ENCODE measurements around the gene DPYD. TPM values are rescaled to one million over a fixed set of nuclear protein-coding genes. Genes with fewer than 3 reads are reported as not detected.

The DPYD gene
- total and polyA plus RNA-seq, 10 of the 15 experiments (the other 5 are each of a cell fraction or from before 2014, with no cell fraction given): 5.7 to 23.8 (median 10.2) TPM

- RAD21 ChIA-PET (ENCODE audit: unreplicated experiment): interaction anchor here (1.4 to 3.1 kb wide), 4 partner anchors 8 to 55 kb away, joined by 8 to 12 read pairs (median 8); partner anchors contain the start of gene DPYD
- ATAC-seq (no peak), DNase-seq (ENCODE audit: low read depth, low spot score) (no peak), FAIRE-seq (no peak)
- in situ Hi-C loops (cut with MboI): loop anchor here (25.0 kb wide), 1 partner anchor 1859 kb away; the partner anchor contains the start of gene FRRS1
- no peaks in the 10 kb centered on the region for H3K36me3 ChIP-seq (ENCODE audit: control insufficient read depth in 2 of 2, insufficient read depth in 2 of 2, low read length in 1 of 2)
- no peak overlapping the region for H3K27ac ChIP-seq (ENCODE audit: control insufficient read depth, insufficient read depth)
- BruUV-seq (replicated peaks): no TSS peak
- H3K4me3 ChIP-seq: no peak overlapping the region
- H3K4me2 ChIP-seq (ENCODE audit: control insufficient read depth, insufficient read depth): no peak overlapping the region
- no peaks in the 10 kb centered on the region for H4K20me1 ChIP-seq (ENCODE audit: control insufficient read depth, insufficient read depth)
- no peaks in the 10 kb centered on the region for H3K4me1 ChIP-seq (ENCODE audit: control insufficient read depth, insufficient read depth, low read length)
- H3K9me3 ChIP-seq (replicated peaks; ENCODE audit: control insufficient read depth, insufficient read depth, low read length): no peaks in the 10 kb centered on the region; the same call in 1 of the 3 replicates
- no peak overlapping the region for H2AFZ ChIP-seq (ENCODE audit: control insufficient read depth, low read depth, low read length)
- 0% methylated on average over 1 of the region's 1 CpG for WGBS (ENCODE audit: insufficient coverage, insufficient replicate concordance, low lambda C conversion rate, missing lambda C conversion rate)
- H3K9ac ChIP-seq (ENCODE audit: control insufficient read depth, insufficient read depth, low read length): no peak overlapping the region
- CTCF ChIA-PET: interaction anchor here (1.4 to 1.8 kb wide), 3 partner anchors 11 to 17 kb away, joined by 4 read pairs; partner anchors contain the start of gene DPYD
- H3K27me3 ChIP-seq (replicated peaks in 1 of 2; ENCODE audit: control insufficient read depth in 2 of 2, insufficient read depth in 2 of 2, low read length in 1 of 2): no peaks in the 10 kb centered on the region
- SMC1A ChIA-PET (ENCODE audit: uncharacterized antibody, unreplicated experiment): interaction anchor here (0.6 to 2.5 kb wide), 9 partner anchors 8 to 369 kb away, joined by 3 to 12 read pairs (median 4); partner anchors contain the start of gene DPYD
- intact Hi-C loops (cut with micrococcal nuclease; ENCODE audit: unreplicated experiment): no loop called here
- POLR2A ChIA-PET: no interaction called here
- no peaks in the 10 kb centered on the region for H3K79me2 ChIP-seq (ENCODE audit: control insufficient read depth, insufficient read depth, low read length)
- TF ChIP-seq HDAC2 (IDR thresholded peaks at IDR 0.05) (no peak), RUNX3 (IDR thresholded peaks at IDR 0.05; ENCODE audit: low read length) (no peak), IKZF1 (conservative IDR thresholded peaks at IDR 0.05) (no peak)
Observed at GRCh38 chr1:97903626-97904025, 17.2 kb downstream of the DPYD start.

DNA sequence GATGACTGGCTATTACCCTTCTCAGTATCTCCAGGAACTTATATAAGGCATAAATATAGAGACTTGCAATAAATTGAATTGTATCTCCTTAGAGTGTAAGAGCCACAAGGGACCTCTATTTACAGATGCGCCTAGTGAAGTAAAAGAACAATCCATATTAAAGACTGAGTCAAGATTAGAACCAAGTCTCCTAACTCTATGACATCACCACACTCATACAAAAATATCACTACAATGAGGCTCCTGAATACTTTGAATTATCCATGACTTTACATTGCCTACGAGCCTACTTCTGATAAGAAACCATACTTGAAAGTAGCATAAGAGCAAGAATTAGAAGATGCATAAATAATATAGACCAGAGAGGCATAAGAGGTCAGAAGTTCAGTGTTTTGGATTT is 18.8 kb downstream of the DPYD start:
- no peaks in the 10 kb centered on the region for H3K4me1 ChIP-seq (ENCODE audit: control insufficient read depth, insufficient read depth, low read length)
- H3K27me3 ChIP-seq (replicated peaks in 1 of 2; ENCODE audit: control insufficient read depth in 2 of 2, insufficient read depth in 2 of 2, low read length in 1 of 2): no peaks in the 10 kb centered on the region
- WGBS (ENCODE audit: insufficient coverage, insufficient replicate concordance, low lambda C conversion rate, missing lambda C conversion rate): 47% methylated on average over 2 of the region's 2 CpGs
- CTCF ChIA-PET: interaction anchor here (1.5 kb wide), 1 partner anchor 15 kb away, joined by 4 read pairs; no protein-coding TSS in a partner anchor
- ATAC-seq (no peak), DNase-seq (ENCODE audit: low read depth, low spot score) (no peak), FAIRE-seq (no peak)
- SMC1A ChIA-PET (ENCODE audit: uncharacterized antibody, unreplicated experiment): interaction anchor here (0.6 to 1.4 kb wide), 2 partner anchors 9 to 17 kb away, joined by 4 to 11 read pairs; partner anchors contain the start of gene DPYD
- H3K27ac ChIP-seq (ENCODE audit: control insufficient read depth, insufficient read depth): no peak overlapping the region
- POLR2A ChIA-PET: no interaction called here
- no peaks in the 10 kb centered on the region for H3K79me2 ChIP-seq (ENCODE audit: control insufficient read depth, insufficient read depth, low read length)
- no peaks in the 10 kb centered on the region for H4K20me1 ChIP-seq (ENCODE audit: control insufficient read depth, insufficient read depth)
- RAD21 ChIA-PET (ENCODE audit: unreplicated experiment): interaction anchor here (0.6 kb wide), 1 partner anchor 78 kb away, joined by 4 read pairs; no protein-coding TSS in a partner anchor
- H2AFZ ChIP-seq (ENCODE audit: control insufficient read depth, low read depth, low read length): no peak overlapping the region
- BruUV-seq (replicated peaks): no TSS peak
- H3K9ac ChIP-seq (ENCODE audit: control insufficient read depth, insufficient read depth, low read length): no peak overlapping the region
- H3K4me2 ChIP-seq (ENCODE audit: control insufficient read depth, insufficient read depth): no peak overlapping the region
- H3K9me3 ChIP-seq (replicated peaks; ENCODE audit: control insufficient read depth, insufficient read depth, low read length): no peaks in the 10 kb centered on the region; the same call in 2 of the 3 replicates
- H3K36me3 ChIP-seq (ENCODE audit: control insufficient read depth in 2 of 2, insufficient read depth in 2 of 2, low read length in 1 of 2): no peaks in the 10 kb centered on the region
- in situ Hi-C loops (cut with MboI): loop anchor here (25.0 kb wide), 1 partner anchor 1860 kb away; the partner anchor contains the start of gene FRRS1
- H3K4me3 ChIP-seq: no peak overlapping the region
- intact Hi-C loops (cut with micrococcal nuclease; ENCODE audit: unreplicated experiment): no loop called here
- TF ChIP-seq PRDM15 (CRISPR knock-in tag; IDR thresholded peaks at IDR 0.05) (no peak), JUNB (IDR thresholded peaks at IDR 0.05) (no peak), SMARCA5 (IDR thresholded peaks at IDR 0.05) (no peak), ZBTB40 (IDR thresholded peaks at IDR 0.05; ENCODE audit: borderline replicate concordance) (no peak), DPF2 (IDR thresholded peaks at IDR 0.05) (no peak), SREBF1 (IDR thresholded peaks at IDR 0.05; ENCODE audit: low read length) (no peak), ASH2L (IDR thresholded peaks at IDR 0.05; ENCODE audit: borderline replicate concordance, low read depth) (no peak)

All from GM12878 (cell line).